Stimulated activated CD4-positive, alpha-beta T cell treated with anti-CD3 and anti-CD28 coated beads, Interleukin-4, amount 100 ng/mL, for 48 hours (primary cell): ENCODE results near the gene SPDYC.
"Not testable (repeated sequence)": the region's sequence is repeated elsewhere in the genome, so short reads cannot be mapped to it uniquely, and the experiment has no call there.

Experiments used
- DNase-seq, 2 donors: peaks; one replicate each; pipeline ENCODE4 v3.0.0-alpha.2; 2020; ENCODE audit warnings: low read depth in 2 of 2

SPDYC gene

GRCh38 chr11:65169164-65169641, 830 bp upstream of the SPDYC start:
- DNase-seq = no peak

- no peak for DNase-seq
Observed at GRCh38 chr11:65172600-65172999, 2.6 kb downstream of the SPDYC start.

DNA sequence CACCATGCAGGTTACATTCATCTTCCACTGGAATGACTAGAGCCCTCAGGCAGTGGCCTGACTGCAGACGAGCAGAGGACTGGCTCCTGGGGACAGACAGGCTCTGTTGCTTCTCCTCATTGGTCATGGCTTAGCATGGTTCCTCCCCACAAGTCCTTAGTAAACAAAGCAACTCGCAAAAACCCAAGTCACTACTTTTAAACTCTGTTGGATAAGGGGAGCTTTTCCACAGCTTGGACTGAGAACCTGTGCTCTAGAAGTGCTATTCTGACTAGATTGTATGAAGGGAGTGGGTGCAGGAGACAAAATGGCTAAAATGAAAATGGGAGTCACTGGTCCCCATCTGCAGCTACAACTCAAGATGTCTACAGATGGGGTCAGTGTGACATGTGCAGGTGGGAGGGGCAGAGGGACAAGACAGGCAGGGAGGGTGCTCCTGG, 4.6 kb downstream of the SPDYC start:
- DNase-seq = not testable (repeated sequence)

DNA sequence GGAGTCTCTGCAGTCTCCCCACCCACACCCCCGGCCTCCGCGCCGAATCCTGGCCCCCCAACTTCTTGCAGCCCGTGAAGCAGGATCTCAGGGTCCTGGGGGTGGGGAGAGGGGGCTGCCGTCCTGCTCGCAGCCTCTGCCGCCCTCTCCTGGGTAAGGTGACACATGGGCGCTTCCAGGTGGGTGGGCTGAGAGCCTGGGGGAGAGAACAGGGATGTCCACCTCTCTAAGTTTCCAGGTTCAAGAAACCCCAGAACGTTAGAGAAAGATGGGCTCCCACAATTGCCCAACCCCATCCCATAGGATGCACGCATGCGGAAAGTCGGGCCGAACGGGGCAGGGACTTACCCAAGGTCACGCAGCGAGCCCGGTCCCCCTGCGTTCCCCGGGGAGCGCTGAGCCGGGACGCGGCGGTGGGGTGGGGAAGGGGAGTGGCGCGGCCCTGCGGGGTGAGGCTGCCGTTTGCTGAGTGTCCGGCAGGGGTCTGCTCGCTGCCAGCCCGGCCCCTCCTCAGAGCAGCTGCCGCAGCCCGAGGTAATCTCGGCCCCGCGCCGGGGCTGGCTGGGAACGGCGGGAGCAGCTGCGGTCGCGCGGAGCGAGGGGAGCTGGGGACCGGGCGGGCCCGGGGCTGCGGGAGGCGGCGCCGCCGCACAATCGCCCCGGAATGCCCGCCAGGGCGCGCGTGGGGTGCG, 11.0 kb downstream of the SPDYC start:
- peak; percentile 58 for DNase-seq

- DNase-seq = peak; percentile 55 to 81
Observed at GRCh38 chr11:65181569-65182257, 11.7 kb downstream of the SPDYC start, which contains the start of gene CAPN1. Gene CAPN1, plus strand, starts transcription at chr11:65181928. Its CDS starts 774 bp downstream, at chr11:65182702.

DNA sequence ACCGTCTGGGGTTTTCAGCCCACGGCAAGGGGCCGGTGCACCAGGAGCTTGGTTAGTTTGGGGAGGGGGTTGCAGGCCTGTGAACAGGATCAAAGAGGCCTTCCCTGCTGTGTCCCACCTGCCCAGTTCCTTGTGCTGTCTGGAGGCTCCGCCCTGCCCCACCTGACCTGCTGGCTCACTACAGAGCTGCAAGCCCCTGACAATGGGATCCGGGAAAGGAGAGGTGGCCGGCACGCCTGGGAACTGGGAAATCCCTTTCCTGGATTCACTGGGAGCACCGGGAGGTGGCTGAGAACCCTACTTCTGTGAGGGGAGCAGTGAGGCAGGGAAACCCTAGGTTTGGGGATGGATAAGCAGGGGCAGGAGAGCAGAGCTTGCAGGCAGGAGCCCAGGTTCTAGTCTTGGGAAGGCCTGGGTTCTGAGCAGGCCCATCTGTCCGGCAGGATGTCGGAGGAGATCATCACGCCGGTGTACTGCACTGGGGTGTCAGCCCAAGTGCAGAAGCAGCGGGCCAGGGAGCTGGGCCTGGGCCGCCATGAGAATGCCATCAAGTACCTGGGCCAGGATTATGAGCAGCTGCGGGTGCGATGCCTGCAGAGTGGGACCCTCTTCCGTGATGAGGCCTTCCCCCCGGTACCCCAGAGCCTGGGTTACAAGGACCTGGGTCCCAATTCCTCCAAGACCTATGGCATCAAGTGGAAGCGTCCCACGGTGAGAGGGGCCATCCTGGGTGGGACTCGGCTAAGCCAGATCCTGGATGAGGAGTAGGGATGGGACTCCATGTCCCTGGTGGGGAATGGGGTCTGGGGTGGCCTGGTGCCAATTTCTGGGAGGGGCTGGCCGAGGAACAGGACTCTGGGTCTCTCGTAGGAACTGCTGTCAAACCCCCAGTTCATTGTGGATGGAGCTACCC, 12.5 kb downstream of the SPDYC start:
- no peak for DNase-seq

DNA sequence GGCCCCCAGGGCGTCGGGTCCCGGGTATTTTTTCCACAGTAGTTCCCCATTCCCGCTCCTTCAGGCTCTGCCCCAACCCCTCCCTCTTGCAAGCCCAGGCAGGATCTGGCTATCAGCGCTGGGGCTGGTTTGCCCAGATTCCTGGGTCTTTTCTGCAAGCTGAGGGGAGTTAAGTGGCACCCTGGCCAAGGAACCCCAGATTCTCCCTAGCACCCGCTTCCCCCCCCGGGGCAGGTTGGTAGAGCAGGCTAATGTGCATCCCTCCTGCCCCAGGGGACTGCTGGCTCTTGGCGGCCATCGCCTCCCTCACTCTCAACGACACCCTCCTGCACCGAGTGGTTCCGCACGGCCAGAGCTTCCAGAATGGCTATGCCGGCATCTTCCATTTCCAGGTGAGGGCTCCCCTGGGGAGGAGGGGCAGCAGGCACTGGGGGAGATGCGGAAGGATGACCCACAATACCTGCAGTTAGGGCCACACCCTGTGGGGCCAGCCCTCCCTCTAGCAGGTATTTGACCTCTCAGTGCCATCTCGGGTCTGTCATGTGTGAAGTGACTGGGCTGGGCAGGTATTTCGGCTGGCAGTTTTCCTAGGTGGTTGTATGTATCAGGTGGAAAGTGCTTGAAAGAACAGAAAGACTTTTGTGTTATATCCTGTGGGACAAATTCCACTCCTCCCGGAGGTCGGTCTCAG, 13.3 kb downstream of the SPDYC start:
- DNase-seq = no peak

GRCh38 chr11:65184146-65184545, 14.1 kb downstream of the SPDYC start:
- DNase-seq = no peak

DNA sequence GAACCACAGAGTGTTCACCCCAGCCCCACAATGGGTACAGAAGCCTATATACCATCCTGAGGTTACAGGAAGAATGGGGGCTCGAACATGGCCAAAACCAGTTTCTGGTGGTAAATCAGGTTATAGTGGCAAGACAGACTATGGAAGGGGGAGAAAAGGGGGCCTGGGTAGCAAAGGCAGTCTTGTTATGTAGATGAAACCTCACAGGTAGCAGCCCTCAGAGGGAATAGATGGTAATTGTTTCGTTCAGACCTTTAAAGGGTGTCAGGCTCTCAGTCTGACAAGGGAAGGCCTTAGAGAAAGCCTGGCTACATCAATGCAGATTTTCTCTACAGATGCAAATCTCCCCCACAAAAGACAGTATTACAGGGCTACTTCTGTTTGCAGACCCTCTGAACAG, 15.1 kb downstream of the SPDYC start:
- no peak for DNase-seq

GRCh38 chr11:65185869-65186341, 15.9 kb downstream of the SPDYC start:
- DNase-seq = no peak

GRCh38 chr11:65186701-65187100, 16.7 kb downstream of the SPDYC start:
- DNase-seq = no peak

- no peak for DNase-seq
Observed at GRCh38 chr11:65187146-65187675, 17.2 kb downstream of the SPDYC start.

DNA sequence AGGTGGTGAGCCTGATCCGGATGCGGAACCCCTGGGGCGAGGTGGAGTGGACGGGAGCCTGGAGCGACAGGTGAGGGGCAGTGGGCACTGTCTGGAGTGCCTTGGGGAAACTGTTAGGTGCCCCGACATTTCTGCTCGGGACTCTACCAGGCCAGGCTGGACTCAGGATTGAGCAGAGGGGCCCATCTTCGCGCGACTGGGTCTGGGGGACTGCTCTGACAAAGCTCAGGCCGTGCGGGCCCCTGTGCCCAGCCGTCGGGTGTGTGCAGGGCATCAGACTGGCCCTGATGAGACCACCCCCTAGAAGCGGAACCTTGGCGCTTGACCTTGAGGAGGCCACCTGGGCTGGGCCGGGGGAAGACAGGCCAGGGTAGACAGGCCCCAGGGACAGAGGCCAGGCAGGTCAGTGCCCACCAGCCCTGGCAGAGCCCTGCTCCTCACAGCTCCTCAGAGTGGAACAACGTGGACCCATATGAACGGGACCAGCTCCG, 18.0 kb downstream of the SPDYC start:
- DNase-seq = no peak

GRCh38 chr11:65188486-65188885, 18.5 kb downstream of the SPDYC start:
- DNase-seq = no peak

- no peak for DNase-seq
Observed at GRCh38 chr11:65189191-65189590, 19.2 kb downstream of the SPDYC start.

DNA sequence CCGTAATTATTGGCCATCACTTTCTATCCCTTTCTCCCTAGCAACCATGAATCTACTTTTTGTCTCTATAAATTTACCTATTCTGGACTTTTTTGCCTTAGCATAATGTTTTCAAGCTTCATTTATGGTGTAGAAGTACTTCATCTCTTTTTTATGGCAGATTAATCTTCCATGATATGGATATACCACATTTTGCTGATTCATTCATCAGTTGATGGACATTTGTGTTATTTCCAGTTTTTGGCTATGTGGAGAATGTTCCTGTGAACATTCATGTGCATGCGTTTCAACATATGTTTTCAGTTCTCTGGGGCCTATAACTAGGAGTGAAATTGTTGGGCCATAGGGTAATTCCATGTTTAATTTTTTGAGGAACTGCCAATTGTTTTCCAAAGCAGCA, 24.5 kb downstream of the SPDYC start:
- no peak for DNase-seq

DNA sequence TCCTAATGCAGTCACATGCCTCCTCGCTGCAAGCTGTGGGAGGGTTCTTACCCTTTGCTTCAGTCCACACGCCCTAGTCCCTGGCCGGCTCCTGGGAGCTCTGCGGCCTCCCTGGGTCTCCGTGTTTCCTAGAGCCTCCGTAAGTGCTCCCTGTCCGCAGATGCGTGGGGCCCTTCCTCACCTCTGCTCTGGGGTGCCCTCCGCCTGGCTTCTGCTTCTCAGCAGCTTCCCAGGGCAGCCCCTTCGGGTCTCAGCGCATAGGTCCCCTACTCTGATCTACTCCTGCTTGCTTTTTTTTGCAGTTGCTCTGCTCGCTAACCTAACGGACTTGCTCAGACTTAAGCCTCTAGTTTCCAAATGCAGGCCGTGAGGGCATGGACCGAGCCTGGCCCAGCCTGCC, 34.1 kb downstream of the SPDYC start:
- no peak for DNase-seq

- DNase-seq = peak in 1 of 2 donors; percentile 55
Observed at GRCh38 chr11:65204646-65205601, 34.9 kb downstream of the SPDYC start.

DNA sequence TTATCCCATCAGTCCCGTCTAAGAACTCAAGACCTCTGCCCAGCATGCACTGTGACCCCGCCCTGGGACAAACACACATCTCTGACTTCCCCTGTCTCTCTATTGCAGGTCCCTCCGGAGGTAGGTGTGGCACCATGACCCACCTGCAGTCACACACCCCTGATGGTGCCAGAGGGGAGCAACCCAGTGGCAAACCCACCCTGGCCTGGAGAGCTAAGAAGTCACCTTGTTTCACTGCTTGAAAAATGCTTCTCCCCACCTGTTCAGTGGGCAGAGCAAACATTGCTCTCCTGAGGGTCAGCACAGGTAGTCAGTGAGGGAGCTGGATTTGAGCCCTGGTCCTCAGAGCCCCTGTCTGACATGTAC, 35.6 kb downstream of the SPDYC start:
- no peak for DNase-seq

GRCh38 chr11:65206441-65206841, 36.4 kb downstream of the SPDYC start:
- no peak for DNase-seq
